Upper lobe of left lung (tissue), 4 donors: ENCODE measurements around the gene EMC7.

ENCODE experiments used
- EP300 ChIP-seq, 4 donors: sonication (generic); formaldehyde crosslinking; IDR thresholded peaks; one replicate each; pipeline ENCODE4 v1.5.1; 2017; ENCODE audit warnings: antibody characterized with exemption in 4 of 4, control low read depth in 2 of 4
- POLR2A ChIP-seq, 4 donors: fragments of 450-650 bp; IDR thresholded peaks; one replicate each; pipeline ENCODE4 v1.5.1; 2016 to 2017; ENCODE audit warnings: antibody characterized with exemption in 4 of 4, mild to moderate bottlenecking in 2 of 4
- POLR2AphosphoS5 ChIP-seq, 2 donors: sonication (generic); formaldehyde crosslinking; IDR thresholded peaks; one replicate each; pipeline ENCODE4 v1.5.1; 2017; ENCODE audit warnings: antibody characterized with exemption in 2 of 2
- TF ChIP-seq, protein P1 (sequence below), 6 experiments: fragments of 450-650 bp in 4 of 6; fragments of 200-600 bp in 2 of 6; sonication (generic) in 2 of 6; IDR thresholded peaks; one replicate each; pipeline ENCODE4 v1.5.1; 2016 to 2019; ENCODE audit warnings: antibody characterized with exemption in 6 of 6

DNA sequence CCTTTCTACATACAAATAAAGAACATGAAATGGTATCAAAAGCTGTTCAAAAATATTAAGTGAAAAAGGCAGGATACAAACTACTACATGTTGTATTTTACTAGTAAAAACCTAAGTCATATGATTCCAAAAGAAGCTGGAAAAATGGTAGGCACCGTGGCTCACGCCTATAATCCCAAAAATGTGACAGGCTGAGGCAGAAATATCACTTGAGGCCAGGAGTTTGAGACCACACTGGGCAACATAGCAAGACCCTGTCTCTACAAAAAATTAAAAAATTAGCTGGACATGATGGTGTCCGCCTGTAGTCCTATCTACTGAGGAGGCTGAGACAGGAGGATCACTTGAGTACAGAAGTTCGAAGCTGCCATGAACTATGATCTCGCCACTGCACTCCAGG is 1.7 kb downstream of the EMC7 start:
- TF ChIP-seq, protein P1, sequence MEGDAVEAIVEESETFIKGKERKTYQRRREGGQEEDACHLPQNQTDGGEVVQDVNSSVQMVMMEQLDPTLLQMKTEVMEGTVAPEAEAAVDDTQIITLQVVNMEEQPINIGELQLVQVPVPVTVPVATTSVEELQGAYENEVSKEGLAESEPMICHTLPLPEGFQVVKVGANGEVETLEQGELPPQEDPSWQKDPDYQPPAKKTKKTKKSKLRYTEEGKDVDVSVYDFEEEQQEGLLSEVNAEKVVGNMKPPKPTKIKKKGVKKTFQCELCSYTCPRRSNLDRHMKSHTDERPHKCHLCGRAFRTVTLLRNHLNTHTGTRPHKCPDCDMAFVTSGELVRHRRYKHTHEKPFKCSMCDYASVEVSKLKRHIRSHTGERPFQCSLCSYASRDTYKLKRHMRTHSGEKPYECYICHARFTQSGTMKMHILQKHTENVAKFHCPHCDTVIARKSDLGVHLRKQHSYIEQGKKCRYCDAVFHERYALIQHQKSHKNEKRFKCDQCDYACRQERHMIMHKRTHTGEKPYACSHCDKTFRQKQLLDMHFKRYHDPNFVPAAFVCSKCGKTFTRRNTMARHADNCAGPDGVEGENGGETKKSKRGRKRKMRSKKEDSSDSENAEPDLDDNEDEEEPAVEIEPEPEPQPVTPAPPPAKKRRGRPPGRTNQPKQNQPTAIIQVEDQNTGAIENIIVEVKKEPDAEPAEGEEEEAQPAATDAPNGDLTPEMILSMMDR (IDR thresholded peaks at IDR 0.05) = no peak
- no peak for TF ChIP-seq POLR2A (IDR thresholded peaks at IDR 0.05)
- no peak for TF ChIP-seq POLR2AphosphoS5 (IDR thresholded peaks at IDR 0.05)
- TF ChIP-seq EP300 (IDR thresholded peaks at IDR 0.05) = no peak
